Mesodermal cell (in vitro differentiated cells): ENCODE data around the gene UNG.

Experiments
- H3K27ac ChIP-seq: 2 replicates; pipeline ENCODE4 v1.7.0; 2013; ENCODE audit warnings: mild to moderate bottlenecking, low read depth, low read length, moderate library complexity; ENCODE audit not compliant: severe bottlenecking
- H3K36me3 ChIP-seq: 2 replicates; pipeline ENCODE4 v1.7.1; 2013; ENCODE audit warnings: mild to moderate bottlenecking, low read length, moderate library complexity; ENCODE audit not compliant: control insufficient read depth, insufficient read depth
- H3K4me1 ChIP-seq: one replicate; pipeline ENCODE4 v1.7.1; 2013; ENCODE audit warnings: mild to moderate bottlenecking, low read length; ENCODE audit not compliant: insufficient read depth, control insufficient read depth, poor library complexity, severe bottlenecking
- H3K4me3 ChIP-seq: 2 replicates; pipeline ENCODE4 v1.7.0; 2013; ENCODE audit warnings: low read length, control low read depth, mild to moderate bottlenecking; ENCODE audit not compliant: insufficient read depth, poor library complexity, severe bottlenecking; ENCODE audit errors: extremely low read depth
- H3K9me3 ChIP-seq: 2 replicates; pipeline ENCODE4 v1.7.1; 2013; ENCODE audit warnings: mild to moderate bottlenecking, low read length, moderate library complexity; ENCODE audit not compliant: control insufficient read depth
- WGBS, 2 experiments: methylation state at CpG; one replicate each; pipeline ENCODE4 v1.1.5; 2013; ENCODE audit warnings: missing lambda C conversion rate in 2 of 2; ENCODE audit not compliant: insufficient coverage in 2 of 2; 5-methylcytosine and 5-hydroxymethylcytosine counted together

The UNG gene

GRCh38 chr12:109089683-109090082 lies 7.7 kb upstream of the UNG start:
- Histone ChIP-seq H3K9me3 (no peaks in the 10 kb centered on the region), H3K4me3 (no peak overlapping the region), H3K27ac (no peak overlapping the region), H3K4me1 (peaks cover 6% of the 10 kb centered on the region), H3K36me3 (peaks cover 24% of the 10 kb centered on the region)
- WGBS, 2 experiments, result 97% methylated on average over 3 to 5 of the region's 7 CpGs

GRCh38 chr12:109092497-109093021 lies 4.8 kb upstream of the UNG start:
- Histone ChIP-seq H3K27ac (no peak overlapping the region), H3K4me3 (no peak overlapping the region), H3K36me3 (peaks cover 8% of the 10 kb centered on the region), H3K9me3 (no peaks in the 10 kb centered on the region), H3K4me1 (peaks cover 6% of the 10 kb centered on the region)
- WGBS, 2 experiments, result 92 to 100% methylated on average over 5 to 6 of the region's 6 CpGs

- H3K4me1 ChIP-seq, result peaks cover 6% of the 10 kb centered on the region
- H3K9me3 ChIP-seq, result no peaks in the 10 kb centered on the region
- WGBS, 2 experiments, result 20 to 21% methylated on average over 38 to 42 of the region's 45 CpGs
- H3K27ac ChIP-seq, result no peak within 1 kb of the TSS
- H3K36me3 ChIP-seq, result peaks cover 5% of the 10 kb centered on the region
- H3K4me3 ChIP-seq, result peak within 1 kb of the TSS; percentile 25
Measured at GRCh38 chr12:109093022-109093918, 4.1 kb upstream of the UNG start, which contains the start of gene ALKBH2. TSS of gene ALKBH2 (minus strand) at chr12:109093472. CDS start at chr12:109092786, 686 bp downstream.

DNA sequence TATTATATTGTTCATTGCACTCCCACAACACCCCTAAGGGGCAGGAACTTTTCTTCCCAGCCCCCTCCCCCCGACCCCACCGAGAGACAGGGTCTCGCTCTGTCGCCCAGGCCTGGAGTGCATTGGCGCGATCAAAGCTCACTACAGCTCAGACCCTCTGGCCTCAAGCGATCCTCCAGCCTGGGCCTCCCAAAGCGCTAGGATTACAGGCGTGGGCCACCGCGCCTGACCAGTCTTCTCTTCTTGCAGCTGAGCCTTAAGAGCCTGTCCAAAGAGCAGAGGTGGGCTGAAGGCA lies 310 bp upstream of the UNG start:
- Histone ChIP-seq H3K4me3 (peak overlapping the region; percentile 72), H3K27ac (peak overlapping the region; percentile 75), H3K36me3 (peaks cover 20% of the 10 kb centered on the region), H3K4me1 (no peaks in the 10 kb centered on the region), H3K9me3 (no peaks in the 10 kb centered on the region)
- WGBS, 2 experiments, result 32 to 52% methylated on average over 9 to 11 of the region's 11 CpGs

DNA sequence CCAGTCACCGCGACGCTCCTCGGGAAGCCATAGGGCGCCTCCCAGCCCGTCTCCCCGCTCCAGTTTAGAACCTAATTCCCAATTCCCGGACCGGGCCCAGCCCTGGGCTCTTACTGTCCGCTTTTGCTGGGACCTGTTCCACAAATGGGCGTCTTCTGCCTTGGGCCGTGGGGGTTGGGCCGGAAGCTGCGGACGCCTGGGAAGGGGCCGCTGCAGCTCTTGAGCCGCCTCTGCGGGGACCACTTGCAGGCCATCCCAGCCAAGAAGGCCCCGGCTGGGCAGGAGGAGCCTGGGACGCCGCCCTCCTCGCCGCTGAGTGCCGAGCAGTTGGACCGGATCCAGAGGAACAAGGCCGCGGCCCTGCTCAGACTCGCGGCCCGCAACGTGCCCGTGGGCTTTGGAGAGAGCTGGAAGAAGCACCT lies 797 bp downstream of the UNG start:
- H3K4me3 ChIP-seq, result peak overlapping the region; percentile 72
- 1 to 2% methylated on average over 29 to 31 of the region's 32 CpGs for WGBS, 2 experiments
- H3K36me3 ChIP-seq, result peaks cover 31% of the 10 kb centered on the region
- peak overlapping the region; percentile 41 for H3K27ac ChIP-seq
- no peaks in the 10 kb centered on the region for H3K9me3 ChIP-seq
- no peaks in the 10 kb centered on the region for H3K4me1 ChIP-seq

- Histone ChIP-seq H3K4me1 (no peaks in the 10 kb centered on the region), H3K9me3 (no peaks in the 10 kb centered on the region), H3K36me3 (peaks cover 35% of the 10 kb centered on the region), H3K4me3 (peak overlapping the region; percentile 72), H3K27ac (peak overlapping the region; percentile 41)
- WGBS, 2 experiments, result 35 to 46% methylated on average over 3 to 5 of the region's 8 CpGs
Measured at GRCh38 chr12:109098651-109099050, 1.3 kb downstream of the UNG start.

DNA sequence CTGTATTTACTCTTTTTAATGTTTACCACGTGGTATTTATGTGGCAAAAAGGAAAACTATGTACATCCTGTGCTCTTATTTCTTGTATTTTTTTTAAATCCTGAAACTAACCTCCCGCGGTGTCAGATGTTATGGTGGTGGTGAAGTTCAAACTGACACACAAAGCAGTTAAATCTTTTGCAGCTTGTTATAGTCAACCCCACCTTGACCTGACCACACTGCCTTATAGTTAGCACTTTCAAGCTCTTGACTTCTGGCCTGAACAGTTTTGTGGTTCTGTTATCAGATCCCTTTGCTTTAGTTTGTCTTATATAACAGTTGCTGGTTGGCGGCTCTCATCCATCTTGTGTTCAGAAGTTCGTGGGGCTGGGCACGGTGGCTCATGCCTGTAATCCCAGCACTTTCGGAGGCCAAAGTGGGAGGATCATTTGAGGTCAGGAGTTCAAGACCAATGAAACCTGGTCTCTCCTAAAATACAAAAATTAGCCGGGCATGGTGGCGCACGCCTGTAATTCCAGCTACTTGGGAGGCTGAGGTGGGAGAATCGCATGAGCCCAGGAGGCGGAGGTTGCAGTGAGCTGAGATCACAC lies 2.1 kb downstream of the UNG start:
- Histone ChIP-seq H3K4me1 (no peaks in the 10 kb centered on the region), H3K27ac (no peak overlapping the region), H3K36me3 (peaks cover 44% of the 10 kb centered on the region), H3K4me3 (peak overlapping the region; percentile 72), H3K9me3 (no peaks in the 10 kb centered on the region)
- 93 to 98% methylated on average over 9 of the region's 12 CpGs for WGBS, 2 experiments

DNA sequence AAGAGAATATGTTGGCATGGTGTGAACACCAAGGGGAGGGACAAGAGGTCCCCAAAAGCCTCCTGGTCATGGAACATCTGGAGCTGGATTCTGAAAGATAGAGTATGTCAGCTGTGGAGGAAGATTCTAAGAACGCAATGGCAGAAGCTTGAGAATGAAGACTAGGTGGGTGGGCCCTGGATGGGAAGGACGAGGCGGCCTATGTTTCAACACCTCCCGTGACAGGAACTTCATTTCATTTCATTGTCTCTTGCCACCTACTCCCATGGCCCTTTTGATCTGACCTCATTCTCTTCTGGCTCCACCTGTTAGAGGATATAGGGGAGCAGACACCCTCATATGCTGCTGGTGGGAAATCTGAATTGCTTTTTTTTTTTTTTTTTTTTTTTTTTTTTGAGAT lies 3.3 kb downstream of the UNG start:
- Histone ChIP-seq H3K36me3 (peaks cover 56% of the 10 kb centered on the region), H3K9me3 (no peaks in the 10 kb centered on the region), H3K27ac (no peak overlapping the region), H3K4me1 (no peaks in the 10 kb centered on the region), H3K4me3 (no peak overlapping the region)
- WGBS, 2 experiments, result 73 to 95% methylated on average over 1 to 4 of the region's 4 CpGs

DNA sequence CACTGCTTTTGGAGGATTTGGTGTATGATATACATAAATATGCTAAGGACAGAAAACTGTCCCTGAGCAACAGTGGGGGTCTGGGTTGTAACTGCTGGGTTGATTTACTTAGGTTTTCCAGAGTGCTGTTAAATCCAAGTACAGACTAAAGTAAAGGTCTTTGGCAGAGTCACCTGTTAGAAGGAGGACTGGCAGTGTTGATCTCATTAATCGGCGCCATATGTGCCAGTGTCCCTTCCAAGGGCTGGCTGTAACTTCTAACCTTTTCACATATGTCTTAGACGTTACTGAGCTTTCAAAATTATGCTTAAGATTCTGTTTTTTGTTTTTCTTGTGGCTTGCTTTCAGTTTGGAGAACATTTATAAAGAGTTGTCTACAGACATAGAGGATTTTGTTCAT lies 5.1 kb downstream of the UNG start:
- WGBS, 2 experiments, result 94 to 100% methylated on average over 2 to 3 of the region's 3 CpGs
- Histone ChIP-seq H3K4me3 (no peak overlapping the region), H3K27ac (no peak overlapping the region), H3K4me1 (no peaks in the 10 kb centered on the region), H3K9me3 (no peaks in the 10 kb centered on the region), H3K36me3 (peaks cover 70% of the 10 kb centered on the region)

GRCh38 chr12:109105176-109105575 lies 7.8 kb downstream of the UNG start:
- no peaks in the 10 kb centered on the region for H3K9me3 ChIP-seq
- no peak overlapping the region for H3K4me3 ChIP-seq
- peaks cover under 1% of the 10 kb centered on the region for H3K4me1 ChIP-seq
- WGBS, 2 experiments, result 93 to 98% methylated on average over 3 to 5 of the region's 5 CpGs
- H3K27ac ChIP-seq, result no peak overlapping the region
- H3K36me3 ChIP-seq, result peaks cover 84% of the 10 kb centered on the region
